GM12878 (cell line): ENCODE data around the gene MMP3. TPM values are rescaled to one million over a fixed set of nuclear protein-coding genes. Genes with fewer than 3 reads are reported as not detected.

ENCODE experiments used
- ATAC-seq: fragments of 200-7000 bp; cut with Tn5 transposase; 3 replicates; pipeline ENCODE4 v1.9.1; 2020; ENCODE audit warnings: mild to moderate bottlenecking, moderate library complexity
- BruUV-seq: library from RNA; stranded (reverse); fragments of 400-500 nt; replicated peaks from 2 replicates; lab custom pipeline; 2021; lab: Mats Ljungman, UMichigan
- CTCF ChIA-PET: fragments of 300-600 bp; sonication (Branson Sonifier 250); formaldehyde crosslinking; extraction: SDS; loops from one replicate; lab custom pipeline; 2021; ENCODE audit warnings: inconsistent platforms; lab: Yijun Ruan, JAX
- POLR2A ChIA-PET: fragments of 350-600 bp; formaldehyde crosslinking; extraction: SDS; loops from one replicate; lab custom pipeline; 2021; ENCODE audit warnings: inconsistent platforms; lab: Charles Lee
- RAD21 ChIA-PET: fragments of 300-600 bp; sonication (Branson Sonifier 250); formaldehyde crosslinking; loops from one replicate; lab custom pipeline; 2023; ENCODE audit warnings: antibody characterized with exemption; ENCODE audit not compliant: unreplicated experiment; lab: Charles Lee
- SMC1A ChIA-PET: fragments of 300-600 bp; sonication (Branson Sonifier 250); formaldehyde crosslinking; loops from one replicate; lab custom pipeline; 2023; ENCODE audit not compliant: unreplicated experiment, uncharacterized antibody; lab: Charles Lee
- DNase-seq: peaks from one replicate; pipeline ENCODE4 v3.0.0-alpha.2; 2011; ENCODE audit warnings: low read depth, low spot score
- FAIRE-seq: peaks from 3 replicates; lab custom pipeline; 2011; peaks lifted over from hg19 to GRCh38; lab: Jason Lieb, UNC
- H2AFZ ChIP-seq: 2 replicates; pipeline ENCODE4 v1.6.0; 2011; ENCODE audit warnings: low read depth, low read length, control low read depth; ENCODE audit not compliant: control insufficient read depth
- H3K27ac ChIP-seq: 2 replicates; pipeline ENCODE4 v1.5.1; 2011; ENCODE audit warnings: control low read depth; ENCODE audit not compliant: control insufficient read depth, insufficient read depth
- H3K27me3 ChIP-seq, 2 experiments: replicated peaks in 1 of 2; 2 replicates each; pipeline versions ENCODE4 v1.6.0 to v1.6.1; 2011; ENCODE audit warnings: low read length in 1 of 2; ENCODE audit not compliant: control insufficient read depth in 2 of 2, insufficient read depth in 2 of 2
- H3K36me3 ChIP-seq, 2 experiments: 2 replicates each; pipeline ENCODE4 v1.5.1; 2011; ENCODE audit warnings: low read length in 1 of 2; ENCODE audit not compliant: control insufficient read depth in 2 of 2, insufficient read depth in 2 of 2
- H3K4me1 ChIP-seq: 2 replicates; pipeline ENCODE4 v1.6.1; 2011; ENCODE audit warnings: mild to moderate bottlenecking, low read length, moderate library complexity, mixed read lengths; ENCODE audit not compliant: control insufficient read depth, insufficient read depth
- H3K4me2 ChIP-seq: 2 replicates; pipeline ENCODE4 v1.6.0; 2011; ENCODE audit warnings: control low read depth; ENCODE audit not compliant: control insufficient read depth, insufficient read depth
- H3K4me3 ChIP-seq: fragments of 200-600 bp; sonication (generic); 2 replicates; pipeline ENCODE4 v1.5.1; 2016
- H3K79me2 ChIP-seq: 2 replicates; pipeline ENCODE4 v1.6.0; 2011; ENCODE audit warnings: low read length; ENCODE audit not compliant: control insufficient read depth, insufficient read depth
- H3K9ac ChIP-seq: 2 replicates; pipeline ENCODE4 v1.8.0; 2011; ENCODE audit warnings: low read length, control low read depth, mixed read lengths; ENCODE audit not compliant: control insufficient read depth, insufficient read depth
- H3K9me3 ChIP-seq: replicated peaks from 3 replicates; pipeline ENCODE4 v1.5.1; 2011; ENCODE audit warnings: mild to moderate bottlenecking, low read length; ENCODE audit not compliant: control insufficient read depth, insufficient read depth
- H4K20me1 ChIP-seq: 2 replicates; pipeline ENCODE4 v1.6.0; 2011; ENCODE audit not compliant: control insufficient read depth, insufficient read depth
- HDGF ChIP-seq: fragments of 450-650 bp; IDR thresholded peaks from 2 replicates; pipeline ENCODE4 v1.6.1; 2016; ENCODE audit warnings: antibody characterized with exemption
- SMAD1 ChIP-seq: fragments of 450-650 bp; IDR thresholded peaks from 2 replicates; pipeline ENCODE4 v1.6.1; 2018; ENCODE audit warnings: mild to moderate bottlenecking, low read depth; ENCODE audit not compliant: partially characterized antibody
- SP1 ChIP-seq: IDR thresholded peaks from one replicate; pipeline ENCODE4 v1.6.1; 2011; ENCODE audit warnings: low read depth, low read length
- SREBF2 ChIP-seq: IDR thresholded peaks from 2 replicates; pipeline ENCODE4 v1.6.1; 2012; ENCODE audit warnings: mild to moderate bottlenecking, low read length
- ZNF622 ChIP-seq: fragments of 450-650 bp; IDR thresholded peaks from 2 replicates; pipeline ENCODE4 v1.6.1; 2017; ENCODE audit warnings: mild to moderate bottlenecking, inconsistent platforms
- WGBS: methylation state at CpG from one replicate; pipeline ENCODE4 v1.1.6; 2016; ENCODE audit warnings: low lambda C conversion rate; ENCODE audit not compliant: insufficient replicate concordance, insufficient coverage; ENCODE audit errors: missing lambda C conversion rate; 5-methylcytosine and 5-hydroxymethylcytosine counted together
- in situ Hi-C: fragments of 300-500 bp; cut with MboI; formaldehyde crosslinking; loops from 9 replicates; pipeline ENCODE4 v1.14.3; 2018; ENCODE audit warnings: mixed read lengths
- intact Hi-C: fragments of 100-400 bp; cut with micrococcal nuclease; formaldehyde crosslinking; loops from one replicate; pipeline ENCODE4 v1.14.2; 2022; ENCODE audit not compliant: unreplicated experiment
- polyA plus RNA-seq, 11 experiments: library from polyadenylated mRNA; depleted of rRNA in 4 of 11; unstranded in 6 of 11; stranded (reverse) in 5 of 11; fragments of >200 nt; fragmentation: Nextera tagmentation in 4 of 11; fragmentation: Illumina TruSeq in 1 of 11; extraction: Ambion mirVana in 4 of 11; extraction: Trizol in 1 of 11; gene quantifications; 1 replicate in 1 of 11; 2 replicates in 10 of 11; pipeline versions ENCODE4 v1.2.1 to v1.2.3, GENCODE V29; 2011 to 2016; ENCODE audit warnings: inconsistent platforms in 2 of 11, missing spikeins in 2 of 11, low read depth in 1 of 11
- total RNA-seq, 4 experiments: library from RNA; depleted of rRNA in 3 of 4; stranded (reverse); fragments of >200 nt in 3 of 4; fragmentation: Illumina TruSeq in 1 of 4; extraction: Trizol in 1 of 4; gene quantifications; 2 replicates each; pipeline versions ENCODE4 v1.2.1 to v1.2.3, GENCODE V29; 2013 to 2021
- TF ChIP-seq, protein P1 (sequence below): fragments of 450-650 bp; formaldehyde crosslinking; IDR thresholded peaks from 2 replicates; pipeline ENCODE4 v1.4.0; 2020; ENCODE audit warnings: mild to moderate bottlenecking, moderate library complexity
- TF ChIP-seq, protein P2 (sequence below): IDR thresholded peaks from 2 replicates; pipeline ENCODE4 v1.6.1; 2011; ENCODE audit warnings: low read depth, mild to moderate bottlenecking, low read length, moderate library complexity, borderline replicate concordance; ENCODE audit errors: extremely low read depth
- TF ChIP-seq, protein P3 (sequence below): fragments of 450-650 bp; IDR thresholded peaks from 2 replicates; pipeline ENCODE4 v1.6.1; 2018; ENCODE audit warnings: mild to moderate bottlenecking, low read depth, moderate library complexity; ENCODE audit not compliant: partially characterized antibody
- TF ChIP-seq, protein P4 (sequence below): IDR thresholded peaks from 2 replicates; pipeline ENCODE4 v1.6.1; 2011; ENCODE audit warnings: mild to moderate bottlenecking, low read depth, low read length, moderate library complexity; ENCODE audit not compliant: insufficient replicate concordance

MMP3 gene
- total and polyA plus RNA-seq, 10 of the 15 experiments (the other 5 are each of a cell fraction or from before 2014, with no cell fraction given) = 0.02 to 1.2 TPM; not detected in 8

DNA sequence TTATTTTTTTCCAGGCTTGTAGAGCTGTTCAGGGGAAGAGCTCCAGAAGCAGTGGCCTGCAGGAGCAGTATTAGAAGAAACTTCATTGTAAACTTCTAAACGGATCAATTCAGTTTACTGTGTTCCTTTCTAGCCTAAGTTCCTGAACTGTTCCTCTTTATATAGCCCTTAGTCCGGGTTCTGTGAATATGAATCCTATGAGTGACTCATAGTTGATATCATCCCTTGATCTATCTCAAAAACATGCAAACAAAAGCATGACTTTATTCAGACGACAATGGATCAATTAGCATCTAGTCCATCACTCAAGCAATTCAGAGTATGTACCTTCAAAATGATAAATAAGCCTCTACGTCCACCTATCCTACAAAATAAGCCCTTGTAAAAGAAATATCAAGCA, 31.4 kb upstream of the MMP3 start, which contains the start of gene MMP12:
Gene MMP12, minus strand, starts transcription at position 131 of the 400 bp plus-strand sequence. Its CDS starts 45 bp downstream, at position 86.
- ChIA-PET POLR2A (interaction anchor here (0.6 kb wide), 1 partner anchor 171 kb away, joined by 3 read pairs; no protein-coding TSS in a partner anchor), RAD21 (no interaction called here), SMC1A (interaction anchor here (0.9 kb wide), 1 partner anchor 39 kb away, joined by 5 read pairs; no protein-coding TSS in a partner anchor), CTCF (interaction anchor here (0.9 to 1.1 kb wide), 2 partner anchors 40 to 162 kb away, joined by 3 to 4 read pairs; no protein-coding TSS in a partner anchor)
- FAIRE-seq (no peak), ATAC-seq (no peak), DNase-seq (no peak)
- Histone ChIP-seq H3K79me2 (no peaks in the 10 kb centered on the region), H3K4me2 (no peak within 1 kb of the TSS), H3K9ac (no peak within 1 kb of the TSS), H3K4me1 (no peaks in the 10 kb centered on the region), H3K36me3 (no peaks in the 10 kb centered on the region), H3K27ac (no peak within 1 kb of the TSS), H3K9me3 (no peaks in the 10 kb centered on the region), H3K27me3 (no peaks in the 10 kb centered on the region), H3K4me3 (no peak within 1 kb of the TSS), H4K20me1 (no peaks in the 10 kb centered on the region), H2AFZ (no peak within 1 kb of the TSS)
- in situ Hi-C loops (no loop called here), intact Hi-C loops (no loop called here)
- 8% methylated on average over 4 of the region's 4 CpGs for WGBS
- BruUV-seq = no TSS peak
- TF ChIP-seq, protein P1, sequence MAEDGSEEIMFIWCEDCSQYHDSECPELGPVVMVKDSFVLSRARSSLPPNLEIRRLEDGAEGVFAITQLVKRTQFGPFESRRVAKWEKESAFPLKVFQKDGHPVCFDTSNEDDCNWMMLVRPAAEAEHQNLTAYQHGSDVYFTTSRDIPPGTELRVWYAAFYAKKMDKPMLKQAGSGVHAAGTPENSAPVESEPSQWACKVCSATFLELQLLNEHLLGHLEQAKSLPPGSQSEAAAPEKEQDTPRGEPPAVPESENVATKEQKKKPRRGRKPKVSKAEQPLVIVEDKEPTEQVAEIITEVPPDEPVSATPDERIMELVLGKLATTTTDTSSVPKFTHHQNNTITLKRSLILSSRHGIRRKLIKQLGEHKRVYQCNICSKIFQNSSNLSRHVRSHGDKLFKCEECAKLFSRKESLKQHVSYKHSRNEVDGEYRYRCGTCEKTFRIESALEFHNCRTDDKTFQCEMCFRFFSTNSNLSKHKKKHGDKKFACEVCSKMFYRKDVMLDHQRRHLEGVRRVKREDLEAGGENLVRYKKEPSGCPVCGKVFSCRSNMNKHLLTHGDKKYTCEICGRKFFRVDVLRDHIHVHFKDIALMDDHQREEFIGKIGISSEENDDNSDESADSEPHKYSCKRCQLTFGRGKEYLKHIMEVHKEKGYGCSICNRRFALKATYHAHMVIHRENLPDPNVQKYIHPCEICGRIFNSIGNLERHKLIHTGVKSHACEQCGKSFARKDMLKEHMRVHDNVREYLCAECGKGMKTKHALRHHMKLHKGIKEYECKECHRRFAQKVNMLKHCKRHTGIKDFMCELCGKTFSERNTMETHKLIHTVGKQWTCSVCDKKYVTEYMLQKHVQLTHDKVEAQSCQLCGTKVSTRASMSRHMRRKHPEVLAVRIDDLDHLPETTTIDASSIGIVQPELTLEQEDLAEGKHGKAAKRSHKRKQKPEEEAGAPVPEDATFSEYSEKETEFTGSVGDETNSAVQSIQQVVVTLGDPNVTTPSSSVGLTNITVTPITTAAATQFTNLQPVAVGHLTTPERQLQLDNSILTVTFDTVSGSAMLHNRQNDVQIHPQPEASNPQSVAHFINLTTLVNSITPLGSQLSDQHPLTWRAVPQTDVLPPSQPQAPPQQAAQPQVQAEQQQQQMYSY (CRISPR knock-in tag) = no peak
- TF ChIP-seq, protein P2, sequence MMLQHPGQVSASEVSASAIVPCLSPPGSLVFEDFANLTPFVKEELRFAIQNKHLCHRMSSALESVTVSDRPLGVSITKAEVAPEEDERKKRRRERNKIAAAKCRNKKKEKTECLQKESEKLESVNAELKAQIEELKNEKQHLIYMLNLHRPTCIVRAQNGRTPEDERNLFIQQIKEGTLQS = no peak
- TF ChIP-seq, protein P3, sequence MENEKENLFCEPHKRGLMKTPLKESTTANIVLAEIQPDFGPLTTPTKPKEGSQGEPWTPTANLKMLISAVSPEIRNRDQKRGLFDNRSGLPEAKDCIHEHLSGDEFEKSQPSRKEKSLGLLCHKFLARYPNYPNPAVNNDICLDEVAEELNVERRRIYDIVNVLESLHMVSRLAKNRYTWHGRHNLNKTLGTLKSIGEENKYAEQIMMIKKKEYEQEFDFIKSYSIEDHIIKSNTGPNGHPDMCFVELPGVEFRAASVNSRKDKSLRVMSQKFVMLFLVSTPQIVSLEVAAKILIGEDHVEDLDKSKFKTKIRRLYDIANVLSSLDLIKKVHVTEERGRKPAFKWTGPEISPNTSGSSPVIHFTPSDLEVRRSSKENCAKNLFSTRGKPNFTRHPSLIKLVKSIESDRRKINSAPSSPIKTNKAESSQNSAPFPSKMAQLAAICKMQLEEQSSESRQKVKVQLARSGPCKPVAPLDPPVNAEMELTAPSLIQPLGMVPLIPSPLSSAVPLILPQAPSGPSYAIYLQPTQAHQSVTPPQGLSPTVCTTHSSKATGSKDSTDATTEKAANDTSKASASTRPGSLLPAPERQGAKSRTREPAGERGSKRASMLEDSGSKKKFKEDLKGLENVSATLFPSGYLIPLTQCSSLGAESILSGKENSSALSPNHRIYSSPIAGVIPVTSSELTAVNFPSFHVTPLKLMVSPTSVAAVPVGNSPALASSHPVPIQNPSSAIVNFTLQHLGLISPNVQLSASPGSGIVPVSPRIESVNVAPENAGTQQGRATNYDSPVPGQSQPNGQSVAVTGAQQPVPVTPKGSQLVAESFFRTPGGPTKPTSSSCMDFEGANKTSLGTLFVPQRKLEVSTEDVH = no peak
- TF ChIP-seq SREBF2 (no peak), SP1 (no peak), SMAD1 (no peak), ZNF622 (no peak), HDGF (no peak)
- TF ChIP-seq, protein P4, sequence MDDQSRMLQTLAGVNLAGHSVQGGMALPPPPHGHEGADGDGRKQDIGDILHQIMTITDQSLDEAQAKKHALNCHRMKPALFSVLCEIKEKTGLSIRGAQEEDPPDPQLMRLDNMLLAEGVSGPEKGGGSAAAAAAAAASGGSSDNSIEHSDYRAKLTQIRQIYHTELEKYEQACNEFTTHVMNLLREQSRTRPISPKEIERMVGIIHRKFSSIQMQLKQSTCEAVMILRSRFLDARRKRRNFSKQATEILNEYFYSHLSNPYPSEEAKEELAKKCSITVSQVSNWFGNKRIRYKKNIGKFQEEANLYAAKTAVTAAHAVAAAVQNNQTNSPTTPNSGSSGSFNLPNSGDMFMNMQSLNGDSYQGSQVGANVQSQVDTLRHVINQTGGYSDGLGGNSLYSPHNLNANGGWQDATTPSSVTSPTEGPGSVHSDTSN = no peak
